Brain microvascular endothelial cell (primary cell): ENCODE results near the gene PAK4.

Experiments
- DNase-seq: peaks from one replicate; pipeline ENCODE4 v3.0.0-alpha.2; 2020
- H3K27ac ChIP-seq: fragments of 250-450 bp; sonication (Bioruptor Pico); 2 replicates; pipeline ENCODE4 v1.5.1; 2020; ENCODE audit warnings: mild to moderate bottlenecking, moderate library complexity
- H3K27me3 ChIP-seq: fragments of 250-450 bp; sonication (Bioruptor Pico); replicated peaks from 2 replicates; pipeline ENCODE4 v1.5.1; 2020; ENCODE audit warnings: mild to moderate bottlenecking
- H3K36me3 ChIP-seq: fragments of 250-450 bp; sonication (Bioruptor Pico); replicated peaks from 2 replicates; pipeline ENCODE4 v1.5.1; 2020; ENCODE audit warnings: mild to moderate bottlenecking
- H3K4me3 ChIP-seq: 2 replicates; pipeline ENCODE4 v1.5.1; 2011; ENCODE audit warnings: low read depth, mild to moderate bottlenecking, control low read depth, low read length, moderate library complexity
- in situ Hi-C: cut with HindIII; loops from 2 replicates; pipeline ENCODE4 v1.10.0; 2017; ENCODE audit warnings: low sequenced_read_pairs, low pct_ligation_motif_present
- TF ChIP-seq, protein P1 (sequence below): IDR thresholded peaks from 2 replicates; pipeline ENCODE4 v1.5.1; 2011; ENCODE audit warnings: low read depth, mild to moderate bottlenecking, moderate library complexity, low read length, control low read depth, inconsistent platforms; ENCODE audit errors: missing control alignments

PAK4 gene

GRCh38 chr19:39178296-39179006 is 52.9 kb downstream of the PAK4 start:
- no peak overlapping the region for H3K27ac ChIP-seq
- no peak for DNase-seq
- TF ChIP-seq, protein P1, sequence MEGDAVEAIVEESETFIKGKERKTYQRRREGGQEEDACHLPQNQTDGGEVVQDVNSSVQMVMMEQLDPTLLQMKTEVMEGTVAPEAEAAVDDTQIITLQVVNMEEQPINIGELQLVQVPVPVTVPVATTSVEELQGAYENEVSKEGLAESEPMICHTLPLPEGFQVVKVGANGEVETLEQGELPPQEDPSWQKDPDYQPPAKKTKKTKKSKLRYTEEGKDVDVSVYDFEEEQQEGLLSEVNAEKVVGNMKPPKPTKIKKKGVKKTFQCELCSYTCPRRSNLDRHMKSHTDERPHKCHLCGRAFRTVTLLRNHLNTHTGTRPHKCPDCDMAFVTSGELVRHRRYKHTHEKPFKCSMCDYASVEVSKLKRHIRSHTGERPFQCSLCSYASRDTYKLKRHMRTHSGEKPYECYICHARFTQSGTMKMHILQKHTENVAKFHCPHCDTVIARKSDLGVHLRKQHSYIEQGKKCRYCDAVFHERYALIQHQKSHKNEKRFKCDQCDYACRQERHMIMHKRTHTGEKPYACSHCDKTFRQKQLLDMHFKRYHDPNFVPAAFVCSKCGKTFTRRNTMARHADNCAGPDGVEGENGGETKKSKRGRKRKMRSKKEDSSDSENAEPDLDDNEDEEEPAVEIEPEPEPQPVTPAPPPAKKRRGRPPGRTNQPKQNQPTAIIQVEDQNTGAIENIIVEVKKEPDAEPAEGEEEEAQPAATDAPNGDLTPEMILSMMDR = no peak
- no peak overlapping the region for H3K4me3 ChIP-seq
- no peaks in the 10 kb centered on the region for H3K27me3 ChIP-seq
- in situ Hi-C loops = no loop called here
- H3K36me3 ChIP-seq = peaks cover 20% of the 10 kb centered on the region

DNA sequence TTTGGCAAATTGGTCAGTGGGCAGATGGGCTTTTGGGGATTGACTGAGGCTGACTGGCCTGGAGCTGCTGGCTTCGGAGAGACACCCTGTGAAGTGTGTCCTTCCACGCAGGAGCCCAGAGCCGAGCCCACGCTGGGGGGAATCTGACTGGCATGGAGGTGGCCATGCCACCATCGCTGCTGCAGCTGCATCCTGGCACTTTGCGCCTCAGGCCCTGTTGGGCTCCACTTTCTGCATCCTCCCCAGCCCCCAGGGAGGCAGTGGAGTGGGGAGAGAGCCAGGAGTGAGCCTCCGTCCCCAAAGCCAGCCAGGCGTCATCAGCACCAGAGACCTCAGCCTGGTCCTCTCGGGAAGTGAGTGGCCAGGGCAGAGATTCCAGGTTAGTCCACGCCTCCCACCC is 54.2 kb downstream of the PAK4 start:
- Histone ChIP-seq H3K27ac (no peak overlapping the region), H3K36me3 (peaks cover 20% of the 10 kb centered on the region), H3K4me3 (no peak overlapping the region), H3K27me3 (no peaks in the 10 kb centered on the region)
- TF ChIP-seq, protein P1 = no peak
- DNase-seq = no peak
- in situ Hi-C loops = no loop called here

DNA sequence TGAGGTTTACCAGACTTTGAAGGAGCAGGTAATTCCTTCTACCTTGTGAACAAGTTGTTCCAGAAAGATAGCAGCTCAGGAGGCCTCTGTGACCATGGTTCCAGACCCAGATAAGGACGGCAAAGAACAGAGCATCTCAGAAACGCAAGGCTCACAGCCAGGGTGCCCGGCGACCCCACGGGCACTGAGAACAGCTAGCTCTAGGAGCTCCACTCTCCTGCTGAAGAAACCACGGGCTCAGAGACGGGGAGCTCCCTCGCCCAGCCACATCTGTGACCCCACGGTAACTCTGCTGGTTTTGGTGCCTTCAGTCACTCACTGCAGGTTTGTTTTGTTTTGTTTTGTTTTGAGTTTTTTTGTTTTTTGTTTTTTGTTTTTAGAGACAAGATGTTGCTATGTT is 55.2 kb downstream of the PAK4 start:
- H3K4me3 ChIP-seq = no peak overlapping the region
- H3K36me3 ChIP-seq = peaks cover 20% of the 10 kb centered on the region
- no peaks in the 10 kb centered on the region for H3K27me3 ChIP-seq
- no peak for DNase-seq
- TF ChIP-seq, protein P1 = no peak
- no peak overlapping the region for H3K27ac ChIP-seq
- in situ Hi-C loops = no loop called here

DNA sequence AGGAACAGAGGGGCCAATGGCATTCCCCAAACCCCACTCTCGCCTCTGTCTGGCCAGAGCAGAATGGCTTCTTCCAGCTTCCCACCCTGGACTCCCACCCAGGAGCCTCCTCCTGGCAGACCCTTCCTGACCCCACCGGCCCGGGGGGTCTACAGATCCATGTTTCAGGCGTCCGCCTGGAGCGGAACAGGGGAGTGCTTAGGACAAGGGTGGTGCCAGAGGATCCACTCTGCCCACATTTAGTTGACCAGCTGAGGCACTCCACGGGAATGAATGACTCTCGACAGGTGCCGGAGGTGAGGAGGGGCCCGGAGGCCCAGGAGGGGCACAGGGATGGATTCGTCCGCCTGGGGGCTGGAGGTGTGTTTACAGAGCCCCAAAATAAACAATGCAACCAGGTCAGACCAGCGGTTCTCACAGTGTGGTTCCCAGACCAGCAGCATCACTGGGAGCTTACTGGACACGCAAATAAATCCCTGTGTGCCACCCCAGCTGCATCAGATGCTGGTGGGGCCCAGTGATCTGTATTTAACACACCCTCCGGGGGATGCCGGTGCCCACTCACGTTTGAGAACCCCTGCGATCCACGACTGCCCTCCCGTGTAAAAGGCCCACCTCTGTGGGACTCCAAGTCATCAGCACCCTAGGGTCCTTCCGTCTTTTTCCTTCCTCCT is 56.1 kb downstream of the PAK4 start:
- Histone ChIP-seq H3K36me3 (peaks cover 20% of the 10 kb centered on the region), H3K4me3 (no peak overlapping the region), H3K27ac (no peak overlapping the region), H3K27me3 (no peaks in the 10 kb centered on the region)
- DNase-seq = no peak
- TF ChIP-seq, protein P1 = no peak
- in situ Hi-C loops = no loop called here

GRCh38 chr19:39182174-39182505 is 56.6 kb downstream of the PAK4 start:
- in situ Hi-C loops = no loop called here
- TF ChIP-seq, protein P1 = no peak
- no peak for DNase-seq
- no peak overlapping the region for H3K27ac ChIP-seq
- no peaks in the 10 kb centered on the region for H3K27me3 ChIP-seq
- H3K4me3 ChIP-seq = no peak overlapping the region
- H3K36me3 ChIP-seq = peaks cover 17% of the 10 kb centered on the region
